ENCODE measurements around the gene MAPKAP1.

MAPKAP1 gene

DNA sequence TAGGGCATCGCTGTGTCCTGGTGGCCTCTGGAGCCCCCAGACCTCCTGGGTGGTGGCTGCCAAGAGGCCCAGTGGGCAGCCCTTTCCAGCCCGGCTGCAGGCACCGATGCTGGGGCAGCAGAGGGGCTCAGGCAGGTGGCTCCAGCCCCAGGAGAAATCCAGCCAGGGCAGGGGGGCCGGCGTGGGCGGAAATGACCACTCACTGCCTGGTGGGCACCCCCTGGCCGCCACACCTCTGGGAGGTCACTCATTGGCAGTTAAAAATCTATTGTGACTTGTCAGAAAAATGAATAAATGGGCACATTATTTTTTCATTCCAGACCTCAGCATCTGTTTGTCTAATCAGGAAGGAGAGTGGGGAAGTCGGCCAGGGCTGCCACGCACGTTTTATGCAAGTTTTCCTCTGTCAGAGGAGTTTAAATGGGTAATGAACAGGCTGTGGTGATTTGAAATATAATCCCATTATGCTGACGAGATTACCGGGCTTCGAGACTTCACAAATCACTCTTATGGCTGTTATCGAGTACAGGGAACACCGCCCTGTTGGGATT, 273.5 kb downstream of the MAPKAP1 start:
- DNase-seq (ENCODE audit: low read depth in 2 of 2): no peak

DNA sequence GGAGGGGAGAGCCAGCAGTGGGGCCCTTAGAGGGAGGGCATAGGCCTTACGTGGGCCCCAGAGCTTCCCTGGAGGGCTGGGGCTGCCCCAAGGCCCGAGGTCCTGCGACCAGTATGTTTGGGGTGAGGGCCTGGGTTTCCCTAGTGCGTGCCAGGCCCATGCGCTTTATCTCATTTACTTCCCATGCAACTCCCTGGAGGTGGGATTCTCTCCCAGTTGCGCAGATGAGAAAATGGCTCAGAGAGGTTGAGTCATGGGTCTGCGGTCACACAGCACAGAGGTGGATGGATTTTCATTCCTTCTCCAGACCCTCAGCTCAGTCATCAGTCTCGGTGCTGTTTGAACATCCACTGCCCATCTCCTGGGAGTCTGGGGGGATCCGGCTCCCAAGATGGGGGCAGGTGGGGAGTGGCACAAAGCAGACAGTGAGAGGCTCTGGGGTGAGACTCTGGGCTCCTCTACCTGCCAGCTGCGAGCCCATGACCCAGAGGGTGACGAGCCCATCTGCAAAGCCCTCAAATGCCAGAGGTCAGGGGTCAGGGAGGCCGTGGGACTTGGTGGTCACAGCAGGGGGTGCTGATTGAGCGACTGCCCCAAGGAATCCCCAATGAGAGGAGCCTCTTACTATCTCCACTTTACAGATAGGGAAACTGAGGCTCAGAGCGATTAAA, 274.2 kb downstream of the MAPKAP1 start:
- no peak for DNase-seq (ENCODE audit: low read depth in 2 of 2)

DNA sequence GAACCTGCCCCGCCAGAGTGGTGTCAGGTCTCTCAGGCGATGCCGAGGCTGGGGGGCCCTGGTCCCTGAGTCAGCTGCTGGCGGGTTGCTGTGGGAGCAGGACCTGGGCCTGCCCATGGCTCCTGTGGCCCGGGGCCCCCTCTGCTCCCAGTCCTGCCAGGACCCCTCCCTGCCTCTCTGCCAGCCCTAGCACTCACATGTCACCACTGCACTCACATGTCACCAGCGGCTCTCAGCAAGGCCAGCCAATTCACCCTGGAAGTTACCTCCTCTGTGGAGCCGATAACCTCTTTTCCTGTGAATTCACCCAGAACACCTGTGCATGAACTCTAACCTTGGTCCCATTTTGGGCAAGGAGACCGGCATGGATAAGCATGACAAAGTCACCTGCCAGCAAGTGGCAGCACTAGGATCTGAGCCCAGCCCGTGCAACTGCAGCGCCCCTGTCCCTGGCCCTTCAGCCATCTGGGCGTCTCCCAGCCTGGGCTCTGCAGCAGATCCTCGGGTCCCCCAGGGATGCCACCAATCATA, 275.2 kb downstream of the MAPKAP1 start:
- DNase-seq (ENCODE audit: low read depth in 2 of 2): no peak

- no peak for DNase-seq (ENCODE audit: low read depth in 2 of 2)
Observed at GRCh38 chr9:125431012-125431305, 276.0 kb downstream of the MAPKAP1 start.

GRCh38 chr9:125430161-125431011, 276.6 kb downstream of the MAPKAP1 start:
- no peak for DNase-seq (ENCODE audit: low read depth in 2 of 2)

DNA sequence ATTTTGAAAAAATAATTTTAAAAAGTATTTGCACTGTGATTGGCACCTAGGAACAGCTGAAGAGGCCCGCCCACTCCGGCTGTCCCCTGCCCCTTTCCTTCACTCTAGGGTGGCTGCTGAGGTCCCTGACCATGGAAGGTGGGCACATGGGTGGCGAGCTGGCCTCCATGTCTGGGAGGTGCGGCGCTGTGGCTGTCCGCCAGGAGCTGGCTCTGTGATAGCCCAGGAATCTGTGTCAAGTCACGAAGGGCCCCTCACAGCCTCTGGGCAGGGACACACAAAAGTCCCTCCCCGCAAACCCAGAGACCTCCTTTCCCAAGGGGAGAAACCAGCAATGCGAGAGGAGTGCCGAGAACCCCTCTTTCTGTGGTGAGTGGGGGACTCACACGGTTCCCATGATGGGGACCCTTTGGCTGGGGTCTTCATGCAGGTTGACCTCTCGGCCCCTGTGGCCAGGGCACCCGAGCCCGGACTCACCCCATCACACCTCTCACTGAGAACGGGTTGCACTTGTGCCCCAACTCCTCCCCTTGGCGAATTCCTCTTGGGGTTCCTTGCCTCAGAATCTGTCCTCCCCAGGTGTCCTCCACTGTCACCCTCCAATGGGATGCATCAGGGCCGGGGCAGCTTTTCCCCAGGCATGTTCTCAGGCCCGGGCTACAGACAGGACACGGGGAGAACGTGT, 277.4 kb downstream of the MAPKAP1 start:
- DNase-seq (ENCODE audit: low read depth in 2 of 2): no peak

GRCh38 chr9:125428902-125429467, 278.0 kb downstream of the MAPKAP1 start:
- no peak for DNase-seq (ENCODE audit: low read depth in 2 of 2)

DNA sequence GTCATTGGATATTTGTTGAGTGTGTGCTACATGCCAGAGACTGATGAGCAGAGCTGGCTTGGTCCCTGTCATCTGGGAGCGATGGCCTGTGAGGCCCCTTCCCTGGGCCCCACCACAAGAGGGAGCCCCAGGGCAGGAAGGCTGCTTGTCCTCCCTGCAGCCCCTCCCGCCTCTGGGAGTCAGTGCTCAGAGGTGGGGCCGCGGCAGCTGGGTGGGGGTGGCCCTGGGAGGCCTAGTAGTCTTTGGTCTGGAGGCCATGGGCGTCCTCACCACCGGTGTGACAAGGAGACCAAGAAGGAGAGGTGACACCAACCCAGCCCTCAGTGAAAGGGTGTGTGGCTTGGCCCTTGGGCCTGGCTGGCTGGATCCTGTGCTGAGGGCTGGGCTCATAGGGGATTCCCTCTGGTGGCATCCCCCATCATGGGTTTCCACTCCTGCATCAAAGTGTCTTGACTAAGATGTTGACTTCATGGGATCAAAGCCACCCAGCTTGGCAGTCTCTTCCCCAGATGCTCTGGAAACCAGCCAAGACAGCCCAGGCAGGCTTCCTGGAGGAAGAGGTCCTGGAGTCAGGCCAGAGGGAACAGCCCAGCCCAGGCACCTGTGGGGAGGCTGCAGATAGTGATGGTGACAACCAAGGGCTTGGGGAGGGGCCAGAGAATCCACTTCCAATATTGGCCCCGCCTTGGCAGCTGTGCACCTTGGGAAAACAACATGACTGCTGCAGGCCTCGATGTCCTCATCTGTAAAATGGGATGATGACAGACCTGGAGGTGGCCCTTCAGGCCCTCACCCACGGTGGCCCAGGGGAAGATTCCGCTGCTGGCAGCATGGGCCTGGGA, 278.7 kb downstream of the MAPKAP1 start:
- DNase-seq (ENCODE audit: low read depth in 2 of 2): no peak

DNA sequence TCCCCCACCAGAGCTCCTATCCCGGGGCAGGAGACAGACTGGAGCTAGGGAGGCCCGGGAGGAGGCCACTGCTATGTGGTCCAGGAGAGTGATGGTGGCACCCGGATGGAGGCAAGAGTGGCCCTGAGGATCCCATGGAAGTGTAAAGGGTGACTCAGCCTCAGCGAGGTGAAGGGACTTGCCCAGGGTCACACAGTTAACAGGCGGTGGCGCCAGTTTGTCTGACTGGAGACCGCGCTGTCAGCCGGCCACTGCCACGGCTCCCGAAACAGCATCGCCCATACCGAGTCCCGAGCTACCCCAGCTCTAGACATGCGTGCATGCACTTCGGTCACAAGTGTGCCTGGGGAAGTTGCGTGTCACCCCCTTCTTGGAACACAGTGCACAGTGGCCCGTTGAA, 279.5 kb downstream of the MAPKAP1 start:
- no peak for DNase-seq (ENCODE audit: low read depth in 2 of 2)

DNA sequence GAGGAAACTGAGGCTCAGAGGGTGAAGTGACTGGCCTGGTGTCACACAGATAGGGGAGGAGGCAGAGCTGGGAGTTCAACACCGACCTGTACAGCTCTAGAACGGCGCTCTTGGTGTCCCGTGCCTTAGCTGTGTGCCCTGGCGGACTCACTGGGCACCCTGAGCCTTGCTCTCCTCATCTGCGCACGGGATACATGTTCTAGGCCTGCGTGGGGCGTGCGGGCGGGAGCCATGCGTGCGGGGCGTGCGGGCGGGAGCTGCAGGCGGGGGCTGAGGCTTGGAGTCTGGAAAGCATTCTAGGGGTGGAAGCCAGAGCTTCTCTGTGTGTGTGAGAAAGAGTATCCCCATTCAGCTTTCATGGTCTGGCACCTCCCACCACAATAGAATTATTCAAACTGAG, 280.1 kb downstream of the MAPKAP1 start:
- no peak for DNase-seq (ENCODE audit: low read depth in 2 of 2)

DNA sequence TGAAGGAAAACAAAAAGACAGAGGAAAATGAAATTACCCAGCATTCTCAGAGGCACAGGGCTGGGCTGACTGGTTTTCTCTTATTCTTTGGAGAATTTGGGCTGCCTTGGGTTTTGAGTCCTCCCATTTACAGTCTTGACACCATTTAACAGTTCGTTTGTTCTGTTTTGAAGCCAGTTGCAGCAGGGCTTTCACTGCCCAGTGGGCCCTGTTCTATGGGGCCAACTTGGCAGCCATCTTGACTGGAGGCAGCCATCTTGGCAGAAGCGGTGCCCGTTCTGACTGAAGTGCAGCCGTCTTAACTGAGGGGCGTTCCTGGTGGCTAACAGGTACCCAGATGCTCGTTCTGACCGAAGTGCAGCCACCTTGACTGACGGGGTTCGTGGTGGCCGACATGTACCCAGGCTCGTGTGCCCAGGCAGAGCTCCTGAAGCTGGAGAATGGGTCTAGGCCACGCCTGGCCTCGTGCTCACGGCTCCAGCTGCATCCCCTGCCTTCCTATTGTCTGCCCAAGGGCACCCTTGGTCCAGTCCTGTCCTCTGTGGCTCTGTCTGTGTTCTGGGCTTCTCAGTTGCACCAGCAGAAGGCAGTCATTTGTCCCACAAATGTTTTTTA, 281.0 kb downstream of the MAPKAP1 start:
- no peak for DNase-seq (ENCODE audit: low read depth in 2 of 2)

- DNase-seq (ENCODE audit: low read depth in 2 of 2): no peak
Observed at GRCh38 chr9:125425170-125425897, 281.7 kb downstream of the MAPKAP1 start.

DNA sequence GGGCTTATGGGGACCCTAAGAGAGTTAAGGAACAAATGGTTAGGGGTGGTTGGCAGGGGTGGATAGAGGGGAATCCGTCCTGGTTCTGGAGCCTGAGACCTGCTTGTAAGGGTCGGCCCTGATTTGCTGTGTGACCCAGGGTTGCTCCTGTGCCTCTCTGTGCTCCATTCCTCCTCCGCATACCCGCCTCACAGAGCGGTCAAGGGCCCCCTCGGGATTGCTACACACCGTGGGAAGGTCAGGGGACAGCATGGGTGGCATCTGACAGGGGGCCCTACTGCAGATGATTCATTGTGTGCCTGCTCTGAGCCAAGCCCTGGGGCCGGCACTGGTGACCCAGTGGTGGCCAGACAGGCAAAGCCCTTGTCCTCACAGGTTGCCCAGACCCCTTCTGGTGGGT, 283.0 kb downstream of the MAPKAP1 start:
- DNase-seq (ENCODE audit: low read depth in 2 of 2): no peak

DNA sequence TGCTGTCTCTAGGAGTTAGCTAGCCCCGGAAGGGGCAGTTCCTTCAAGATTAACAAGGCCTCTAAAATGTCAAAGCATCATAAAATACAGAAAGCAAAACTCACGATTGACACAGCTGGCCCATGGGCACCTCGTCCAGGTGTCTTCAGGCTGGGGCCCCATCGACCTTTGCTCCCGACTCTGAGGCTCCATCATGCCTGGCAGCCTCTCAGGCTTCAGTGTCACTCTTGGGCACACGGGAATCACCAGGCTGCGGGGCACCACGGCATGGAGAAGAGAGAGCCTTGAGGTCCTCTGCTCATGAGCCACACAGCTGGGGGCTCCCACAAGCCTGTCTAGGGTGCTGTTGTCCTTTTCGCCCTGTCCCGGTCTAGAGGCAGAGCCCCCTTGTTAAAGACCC, 284.2 kb downstream of the MAPKAP1 start:
- no peak for DNase-seq (ENCODE audit: low read depth in 2 of 2)

GRCh38 chr9:125421591-125422181, 285.3 kb downstream of the MAPKAP1 start:
- DNase-seq (ENCODE audit: low read depth in 2 of 2): no peak

DNA sequence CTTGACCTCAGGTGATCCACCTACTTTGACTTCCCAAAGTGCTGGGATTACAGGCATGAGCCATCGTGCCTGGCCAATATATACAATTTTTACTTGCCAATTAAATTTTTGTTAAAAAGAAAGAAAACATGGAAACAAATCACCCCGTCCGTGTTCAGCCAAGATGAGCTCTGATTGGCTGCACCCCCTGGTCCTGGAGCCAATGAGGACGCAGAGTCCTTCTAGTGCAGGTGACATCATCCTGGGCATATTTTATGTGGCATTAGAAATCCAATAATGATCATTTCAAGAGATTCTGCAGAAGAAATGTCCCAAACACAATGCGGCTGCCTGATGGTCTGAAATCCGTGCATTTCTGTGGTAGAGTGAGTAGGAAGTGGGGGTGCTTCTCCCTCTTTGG, 285.8 kb downstream of the MAPKAP1 start:
- no peak for DNase-seq (ENCODE audit: low read depth in 2 of 2)

DNA sequence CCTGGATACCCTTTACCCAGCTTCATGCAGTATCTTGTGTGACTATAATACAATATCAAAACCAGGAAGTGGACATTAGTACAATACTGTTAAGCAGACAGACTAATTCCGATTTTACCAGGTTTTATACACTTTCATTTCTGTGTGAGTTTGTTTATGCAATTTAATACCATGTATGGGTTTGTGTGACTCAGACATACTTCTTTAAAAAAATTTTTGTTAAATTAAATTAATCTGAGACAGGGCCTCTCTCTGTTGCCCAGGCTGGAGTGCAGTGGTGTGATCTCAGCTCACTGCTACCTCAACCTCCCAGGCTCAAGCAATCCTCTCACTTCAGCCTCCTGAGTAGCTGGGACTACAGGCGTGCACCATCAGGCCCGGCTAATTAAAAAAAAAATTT, 288.6 kb downstream of the MAPKAP1 start:
- DNase-seq (ENCODE audit: low read depth in 2 of 2): no peak

GRCh38 chr9:125416517-125416916, 290.5 kb downstream of the MAPKAP1 start:
- DNase-seq (ENCODE audit: low read depth in 2 of 2): no peak

- DNase-seq (ENCODE audit: low read depth in 2 of 2): no peak
Observed at GRCh38 chr9:125415583-125416460, 291.2 kb downstream of the MAPKAP1 start.

All from stimulated activated CD8-positive, alpha-beta memory T cell treated with anti-CD3 and anti-CD28 coated beads, Interleukin-2, amount 100 ng/mL, for 1 hour (primary cell).